ENCODE data around the gene HDAC4.

DNA sequence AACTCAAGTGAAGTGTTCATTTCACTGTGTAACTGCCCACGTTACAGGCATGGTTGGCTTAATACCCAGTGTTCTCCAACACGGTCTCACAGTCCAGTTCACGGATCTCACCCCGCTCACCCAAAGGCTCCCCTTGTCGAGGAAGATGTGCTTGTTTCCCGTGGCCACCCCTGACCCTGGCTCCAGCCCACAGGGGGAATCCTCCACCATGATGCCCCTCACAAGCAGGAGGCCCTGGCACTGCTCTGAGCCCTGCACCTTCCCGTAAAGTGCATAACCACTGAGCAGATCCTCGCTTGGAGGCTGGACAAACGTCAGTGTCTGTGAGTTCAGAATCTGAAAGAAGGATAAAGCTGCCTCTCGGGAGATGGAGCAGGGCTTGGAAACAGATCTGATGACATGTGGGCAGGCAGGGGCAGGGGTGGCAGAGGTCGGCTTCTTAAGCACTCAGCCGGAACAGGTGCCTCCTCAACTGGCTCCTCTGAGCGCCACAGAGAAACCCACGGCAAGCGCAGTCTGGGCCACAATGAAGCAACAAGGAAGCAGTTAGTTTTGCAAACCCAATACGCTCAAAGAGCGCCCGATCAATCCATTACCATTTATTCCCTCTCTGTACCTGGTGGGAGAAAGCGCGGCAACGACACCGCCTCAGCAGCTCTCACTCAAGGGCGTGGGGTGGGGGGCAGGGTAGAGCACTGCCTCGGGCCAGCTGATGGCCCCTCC is 17.6 kb downstream of the HDAC4 start:
- TF ChIP-seq, protein P1, sequence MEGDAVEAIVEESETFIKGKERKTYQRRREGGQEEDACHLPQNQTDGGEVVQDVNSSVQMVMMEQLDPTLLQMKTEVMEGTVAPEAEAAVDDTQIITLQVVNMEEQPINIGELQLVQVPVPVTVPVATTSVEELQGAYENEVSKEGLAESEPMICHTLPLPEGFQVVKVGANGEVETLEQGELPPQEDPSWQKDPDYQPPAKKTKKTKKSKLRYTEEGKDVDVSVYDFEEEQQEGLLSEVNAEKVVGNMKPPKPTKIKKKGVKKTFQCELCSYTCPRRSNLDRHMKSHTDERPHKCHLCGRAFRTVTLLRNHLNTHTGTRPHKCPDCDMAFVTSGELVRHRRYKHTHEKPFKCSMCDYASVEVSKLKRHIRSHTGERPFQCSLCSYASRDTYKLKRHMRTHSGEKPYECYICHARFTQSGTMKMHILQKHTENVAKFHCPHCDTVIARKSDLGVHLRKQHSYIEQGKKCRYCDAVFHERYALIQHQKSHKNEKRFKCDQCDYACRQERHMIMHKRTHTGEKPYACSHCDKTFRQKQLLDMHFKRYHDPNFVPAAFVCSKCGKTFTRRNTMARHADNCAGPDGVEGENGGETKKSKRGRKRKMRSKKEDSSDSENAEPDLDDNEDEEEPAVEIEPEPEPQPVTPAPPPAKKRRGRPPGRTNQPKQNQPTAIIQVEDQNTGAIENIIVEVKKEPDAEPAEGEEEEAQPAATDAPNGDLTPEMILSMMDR (optimal IDR thresholded peaks at IDR 0.05 in 1 of 3, IDR thresholded peaks at IDR 0.05 in 1 of 3, conservative IDR thresholded peaks at IDR 0.05 in 1 of 3; ENCODE audit: extremely low read depth in 1 of 3, insufficient read depth in 2 of 3, low read length in 3 of 3), result no peak
- no peak for TF ChIP-seq EZH2 (IDR thresholded peaks at IDR 0.05; ENCODE audit: low read length)
